Brain pericyte (primary cell): ENCODE measurements around the gene SIPA1L2.

Experiments
- DNase-seq: peaks from one replicate; pipeline ENCODE4 v3.0.0-alpha.2; 2012; ENCODE audit warnings: low read depth, low spot score

The SIPA1L2 gene

DNA sequence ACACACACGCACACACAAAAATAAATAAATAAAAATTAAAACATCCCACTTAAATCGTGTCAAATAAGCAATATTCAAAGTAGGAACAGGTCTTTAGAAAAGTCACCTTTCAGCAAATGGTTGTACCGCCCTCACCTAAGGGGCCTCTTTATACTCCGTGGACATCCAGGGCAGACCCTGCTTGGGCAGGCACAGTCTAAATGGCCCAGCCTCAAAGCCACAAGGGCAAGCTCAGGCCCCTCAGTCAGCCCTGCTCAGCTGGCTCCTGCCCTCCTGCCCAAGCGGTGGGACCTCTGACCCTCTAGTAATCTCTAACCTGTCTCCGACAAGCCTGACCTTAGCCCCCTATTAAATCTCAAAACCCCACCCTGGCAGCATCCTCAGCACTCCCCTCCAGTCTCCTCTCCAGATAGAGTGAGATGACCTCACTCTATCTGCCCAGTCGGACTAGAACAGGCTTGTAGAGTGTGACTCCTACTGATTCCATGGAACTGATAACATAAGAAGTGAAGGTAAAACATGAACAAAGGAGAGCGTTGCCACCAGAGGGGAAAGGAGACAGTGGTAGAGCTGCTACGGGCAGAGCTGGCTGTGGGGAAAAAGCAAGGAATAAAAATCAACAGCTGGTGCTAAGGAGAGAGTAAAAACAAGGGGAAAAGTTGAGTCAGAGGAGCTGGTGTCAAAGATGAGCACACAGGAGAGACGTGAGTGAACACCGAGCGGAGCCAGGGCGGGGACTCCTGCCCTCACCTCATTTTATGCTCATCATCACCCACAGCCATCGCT is 36.0 kb downstream of the SIPA1L2 start:
- DNase-seq, result no peak

DNA sequence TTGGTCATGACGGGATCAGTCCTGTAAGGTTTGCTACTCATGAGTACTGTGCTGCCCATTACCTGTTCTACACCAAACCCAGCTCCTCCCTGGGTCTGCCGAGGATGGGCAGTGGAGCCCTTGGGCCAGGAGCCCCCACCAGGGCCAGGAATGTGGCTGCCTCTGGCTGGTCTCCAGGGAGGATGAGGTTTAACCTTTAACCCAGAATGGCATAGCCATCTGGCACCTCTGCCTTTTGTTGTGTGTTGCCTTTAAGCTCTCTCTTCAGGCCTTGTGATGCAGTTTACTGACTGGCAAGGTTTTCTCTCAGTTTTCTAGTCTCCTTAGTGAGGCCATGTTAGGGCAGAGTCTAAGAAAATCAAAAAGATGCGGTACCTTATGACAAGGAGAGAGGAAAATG is 38.6 kb downstream of the SIPA1L2 start:
- no peak for DNase-seq

DNA sequence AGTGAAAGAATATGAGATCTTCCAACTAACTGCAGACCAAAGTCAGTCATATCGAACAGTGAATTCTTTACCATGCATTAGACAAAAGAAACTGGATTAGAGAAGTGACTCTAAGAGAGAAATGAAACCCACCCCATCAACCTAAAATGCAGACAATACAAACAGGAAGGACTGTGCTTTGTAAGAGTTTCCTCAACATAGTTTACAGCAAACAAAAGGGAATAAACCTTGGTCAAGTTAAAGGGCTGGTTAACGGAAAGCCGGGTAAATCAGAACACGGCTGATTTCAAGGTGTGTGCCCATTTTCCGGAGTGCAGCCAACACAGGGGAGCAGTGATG is 39.2 kb downstream of the SIPA1L2 start:
- DNase-seq, result no peak

DNA sequence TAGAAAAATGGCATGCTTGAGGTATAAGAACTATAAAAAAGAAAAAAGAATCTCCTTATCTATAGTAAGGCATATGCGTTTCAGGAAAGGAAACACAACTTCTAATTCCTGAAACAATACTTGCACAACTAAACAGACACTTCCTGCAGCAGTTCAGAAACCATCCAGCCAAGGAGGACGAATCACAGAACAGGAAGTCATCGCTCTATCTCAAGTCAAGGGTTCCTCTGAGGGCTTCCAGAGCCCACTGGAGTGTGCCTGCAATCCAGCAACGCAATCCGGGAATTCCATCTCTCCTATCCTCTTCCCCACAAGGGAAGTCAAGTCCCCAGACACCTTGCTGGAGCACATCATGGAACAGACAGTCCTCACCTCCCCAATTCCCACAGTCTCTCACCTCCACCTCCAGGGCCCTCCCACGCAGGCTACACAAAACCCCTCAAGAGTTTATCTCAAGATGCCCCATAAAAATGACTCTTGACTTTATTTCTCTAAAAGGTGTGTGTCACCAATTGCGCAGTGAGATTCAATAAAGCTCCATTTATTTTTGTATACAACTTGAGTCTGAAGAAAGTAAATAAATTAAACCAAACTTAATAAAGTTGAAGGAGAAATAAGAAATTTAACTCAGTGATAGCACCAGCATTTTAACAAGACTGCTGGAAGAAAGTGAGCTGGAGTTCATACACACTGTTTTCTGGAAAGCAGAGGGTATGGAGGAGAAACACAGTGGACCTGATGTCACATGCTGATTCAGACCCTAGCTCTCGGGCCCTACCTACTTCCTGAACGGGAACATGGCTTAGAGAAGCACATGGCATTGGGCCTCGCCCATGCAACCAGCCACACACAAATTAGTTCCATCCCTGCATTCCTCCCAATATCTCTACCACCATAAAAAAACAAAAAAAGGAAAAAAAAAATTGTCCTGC is 39.9 kb downstream of the SIPA1L2 start:
- DNase-seq, result no peak

DNA sequence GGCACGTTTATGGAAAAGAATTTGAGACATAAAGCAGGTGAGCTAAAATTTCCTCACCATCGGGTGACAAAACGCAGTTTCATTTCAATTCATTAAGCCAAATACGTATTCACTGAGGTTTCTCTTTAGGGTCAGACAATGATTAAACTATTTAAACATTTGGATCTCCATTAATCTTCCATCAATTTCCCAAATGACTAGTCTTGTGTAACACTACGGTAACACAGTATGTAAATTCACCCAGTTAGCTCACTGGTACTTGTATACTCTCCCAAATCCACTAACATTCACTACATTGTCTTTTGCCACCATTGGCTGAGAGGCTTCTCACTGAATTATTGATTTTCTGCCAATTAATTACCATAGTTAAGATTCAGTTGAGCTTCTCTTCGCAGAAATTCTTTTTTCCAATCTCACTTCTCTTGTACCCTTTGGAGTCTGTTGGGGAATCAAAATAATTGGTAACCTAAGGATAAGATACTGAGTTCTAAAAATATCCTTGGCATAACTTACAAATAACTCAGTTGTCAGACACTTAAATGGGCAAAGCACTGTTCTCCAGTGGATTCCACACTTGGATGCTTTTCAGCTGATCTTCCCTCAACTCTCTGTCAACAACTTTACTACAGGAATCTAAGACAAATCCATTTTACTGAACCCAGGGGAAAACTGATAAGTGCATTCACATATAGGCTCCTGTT is 40.7 kb downstream of the SIPA1L2 start:
- no peak for DNase-seq

DNA sequence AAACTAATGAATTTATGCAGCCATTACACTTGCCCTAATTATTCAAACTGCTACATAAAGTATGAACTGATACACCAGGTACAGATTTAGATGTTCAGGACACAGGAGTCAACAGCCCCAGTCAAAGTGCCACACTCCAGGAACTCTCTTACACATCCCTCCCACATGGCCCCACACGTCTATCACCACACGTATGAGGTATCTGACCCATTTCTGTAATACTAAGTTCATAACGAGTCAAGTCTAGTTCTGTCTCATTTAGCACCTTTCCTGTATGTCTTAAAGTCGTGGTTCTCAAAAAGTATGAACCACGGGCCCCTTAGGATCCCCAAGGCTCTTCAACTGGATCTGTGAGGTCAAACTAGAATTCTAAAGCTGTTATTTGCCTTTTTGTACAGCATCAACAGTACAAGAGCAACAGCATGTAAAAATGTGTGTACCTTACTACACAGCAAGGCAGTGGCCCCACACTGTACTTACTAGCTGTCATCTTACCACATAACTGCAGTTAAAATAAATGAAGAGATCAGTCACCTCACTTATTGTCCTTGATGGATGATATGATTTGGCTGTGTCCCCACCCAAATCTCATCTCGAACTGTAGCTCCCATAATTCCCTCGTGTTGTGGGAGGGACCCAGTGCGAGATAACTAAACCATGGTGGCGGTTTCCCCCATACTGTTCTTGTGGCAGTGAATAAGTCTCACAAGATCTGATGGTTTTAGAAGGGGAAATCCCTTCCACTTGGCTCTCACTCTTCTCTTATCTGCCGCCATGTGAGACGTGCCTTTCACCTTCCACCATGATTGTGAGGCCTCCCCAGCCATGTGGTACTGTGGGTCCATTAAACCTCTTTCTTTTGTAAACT is 42.6 kb downstream of the SIPA1L2 start:
- DNase-seq, result no peak

DNA sequence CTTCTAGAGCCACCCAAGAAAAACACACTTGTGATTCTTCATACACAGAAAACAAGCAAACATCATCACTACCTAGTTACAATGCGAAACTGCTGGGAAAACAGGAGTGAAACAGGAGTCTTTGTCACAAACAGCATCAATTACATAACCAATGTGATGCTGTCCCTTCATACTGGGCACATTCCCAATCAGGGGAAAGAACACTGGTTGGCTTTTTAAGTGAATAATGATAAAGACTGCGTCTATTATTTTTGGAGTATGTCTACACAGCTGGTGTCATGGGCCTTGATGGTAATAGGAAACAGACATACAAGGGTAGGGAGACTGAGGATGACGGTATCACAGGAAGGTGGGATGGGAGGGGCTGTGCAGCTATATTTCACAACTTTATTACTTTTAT is 43.3 kb downstream of the SIPA1L2 start:
- no peak for DNase-seq

DNA sequence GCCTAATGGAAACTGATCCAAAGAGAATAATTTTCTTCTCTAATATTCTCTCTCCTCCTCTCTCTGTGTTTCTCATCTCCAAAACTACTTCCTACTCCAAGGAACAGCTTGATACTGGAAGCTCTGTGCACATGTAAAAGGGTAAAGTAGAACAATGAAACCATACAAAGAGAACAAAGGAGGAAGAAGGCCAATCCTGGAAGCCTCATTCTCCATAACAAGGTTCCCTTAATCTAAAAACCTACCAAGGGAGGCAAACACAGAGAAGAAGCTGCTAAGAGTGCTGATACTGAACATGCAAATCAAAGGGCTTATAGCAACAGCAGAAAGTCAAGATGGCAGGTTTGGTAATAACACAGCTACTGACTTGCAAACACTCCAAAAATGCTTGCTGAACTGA is 44.4 kb downstream of the SIPA1L2 start:
- DNase-seq, result no peak

DNA sequence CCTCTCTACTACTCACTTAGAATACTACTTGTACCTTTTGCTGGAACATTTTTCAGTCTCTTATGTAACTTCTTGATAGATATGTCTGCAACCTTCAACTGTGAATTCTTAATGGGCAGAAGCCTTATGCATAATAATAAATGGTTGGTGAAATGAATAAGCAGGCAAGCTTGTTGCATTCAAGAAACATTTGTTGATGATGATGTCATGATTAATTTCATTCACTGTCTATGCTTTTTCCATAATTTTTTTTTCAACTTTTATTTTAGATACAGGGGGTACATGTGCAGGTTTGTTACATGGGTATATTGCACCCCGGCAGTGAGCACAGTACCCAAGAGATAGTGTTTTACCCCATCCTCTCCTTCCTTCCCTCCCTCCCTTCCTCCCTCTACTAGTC is 48.0 kb downstream of the SIPA1L2 start:
- DNase-seq, result no peak
